HG02763 (cell line): Measurements from ENCODE around the gene TBC1D1.

Experiments
- ATAC-seq: cut with Tn5 transposase; IDR thresholded peaks from one replicate; pipeline ENCODE4 v1.9.1; 2021; ENCODE audit warnings: mild to moderate bottlenecking, moderate library complexity; ENCODE audit not compliant: unreplicated experiment

The TBC1D1 gene, protein sequence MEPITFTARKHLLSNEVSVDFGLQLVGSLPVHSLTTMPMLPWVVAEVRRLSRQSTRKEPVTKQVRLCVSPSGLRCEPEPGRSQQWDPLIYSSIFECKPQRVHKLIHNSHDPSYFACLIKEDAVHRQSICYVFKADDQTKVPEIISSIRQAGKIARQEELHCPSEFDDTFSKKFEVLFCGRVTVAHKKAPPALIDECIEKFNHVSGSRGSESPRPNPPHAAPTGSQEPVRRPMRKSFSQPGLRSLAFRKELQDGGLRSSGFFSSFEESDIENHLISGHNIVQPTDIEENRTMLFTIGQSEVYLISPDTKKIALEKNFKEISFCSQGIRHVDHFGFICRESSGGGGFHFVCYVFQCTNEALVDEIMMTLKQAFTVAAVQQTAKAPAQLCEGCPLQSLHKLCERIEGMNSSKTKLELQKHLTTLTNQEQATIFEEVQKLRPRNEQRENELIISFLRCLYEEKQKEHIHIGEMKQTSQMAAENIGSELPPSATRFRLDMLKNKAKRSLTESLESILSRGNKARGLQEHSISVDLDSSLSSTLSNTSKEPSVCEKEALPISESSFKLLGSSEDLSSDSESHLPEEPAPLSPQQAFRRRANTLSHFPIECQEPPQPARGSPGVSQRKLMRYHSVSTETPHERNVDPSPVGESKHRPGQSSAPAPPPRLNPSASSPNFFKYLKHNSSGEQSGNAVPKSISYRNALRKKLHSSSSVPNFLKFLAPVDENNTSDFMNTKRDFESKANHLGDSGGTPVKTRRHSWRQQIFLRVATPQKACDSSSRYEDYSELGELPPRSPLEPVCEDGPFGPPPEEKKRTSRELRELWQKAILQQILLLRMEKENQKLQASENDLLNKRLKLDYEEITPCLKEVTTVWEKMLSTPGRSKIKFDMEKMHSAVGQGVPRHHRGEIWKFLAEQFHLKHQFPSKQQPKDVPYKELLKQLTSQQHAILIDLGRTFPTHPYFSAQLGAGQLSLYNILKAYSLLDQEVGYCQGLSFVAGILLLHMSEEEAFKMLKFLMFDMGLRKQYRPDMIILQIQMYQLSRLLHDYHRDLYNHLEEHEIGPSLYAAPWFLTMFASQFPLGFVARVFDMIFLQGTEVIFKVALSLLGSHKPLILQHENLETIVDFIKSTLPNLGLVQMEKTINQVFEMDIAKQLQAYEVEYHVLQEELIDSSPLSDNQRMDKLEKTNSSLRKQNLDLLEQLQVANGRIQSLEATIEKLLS (N-terminal part only)

DNA sequence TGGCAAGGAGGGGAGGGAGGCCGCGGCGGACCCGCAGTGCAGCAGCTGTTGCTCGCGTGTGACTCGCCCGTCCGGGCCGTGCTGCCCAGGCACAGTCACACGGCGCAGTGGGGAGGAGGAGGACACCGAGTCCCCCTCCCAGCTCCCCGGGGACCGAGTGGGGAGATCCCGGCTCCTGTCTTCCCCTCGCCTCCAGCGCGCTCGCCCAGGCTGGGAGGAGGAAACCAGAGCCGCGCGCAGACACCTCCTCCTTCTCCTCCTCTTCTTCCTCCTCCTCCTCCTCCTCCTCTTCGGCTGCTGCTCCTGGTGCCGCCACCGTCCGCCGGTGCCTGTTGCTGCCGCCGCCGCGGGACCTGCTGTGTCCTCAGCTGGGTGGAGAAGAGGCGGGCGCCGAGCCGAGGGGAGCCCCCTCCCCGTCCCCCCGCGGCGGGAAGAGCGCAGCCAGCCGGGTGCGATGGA is at the start of gene TBC1D1:
TSS of gene TBC1D1 (plus strand) at position 284 of the 459 bp plus-strand sequence. CDS start 11,012 bp downstream, outside the sequence.
- peak; percentile 40 for ATAC-seq

DNA sequence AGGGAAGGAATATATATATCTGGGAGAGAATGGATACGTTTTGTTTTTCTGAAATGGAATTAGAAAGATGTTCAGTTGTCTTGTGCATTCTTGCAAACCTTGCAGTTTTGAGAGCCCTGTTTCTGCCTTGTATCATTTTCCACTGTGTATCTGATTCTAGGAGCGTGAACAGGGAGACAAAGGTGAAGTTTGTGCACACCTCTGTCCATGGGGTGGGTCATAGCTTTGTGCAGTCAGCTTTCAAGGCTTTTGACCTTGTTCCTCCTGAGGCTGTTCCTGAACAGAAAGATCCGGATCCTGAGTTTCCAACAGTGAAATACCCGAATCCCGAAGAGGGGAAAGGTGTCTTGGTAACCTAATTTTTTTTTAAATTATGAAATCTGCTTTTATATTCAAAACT is 46.7 kb upstream of the TBC1D1 start:
- no peak for ATAC-seq

DNA sequence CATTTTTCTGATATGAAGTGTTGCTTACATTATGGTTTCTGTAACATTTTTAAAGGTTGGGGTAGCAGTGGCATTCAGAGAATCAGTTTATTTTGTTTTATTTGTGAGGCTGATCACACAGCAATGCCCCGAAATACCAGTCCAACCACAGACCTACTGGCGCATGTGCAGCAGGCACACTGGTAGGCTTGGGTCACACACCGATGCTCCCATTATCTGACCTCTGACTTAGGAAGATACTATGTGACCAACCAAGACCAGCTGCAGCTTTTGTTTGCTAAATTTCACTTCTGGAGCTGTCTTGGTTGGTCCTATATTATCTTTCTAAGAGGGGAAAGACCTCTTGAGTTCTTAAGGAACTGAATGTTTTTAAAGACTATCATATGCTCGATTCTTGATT is 45.7 kb upstream of the TBC1D1 start:
- ATAC-seq: no peak

DNA sequence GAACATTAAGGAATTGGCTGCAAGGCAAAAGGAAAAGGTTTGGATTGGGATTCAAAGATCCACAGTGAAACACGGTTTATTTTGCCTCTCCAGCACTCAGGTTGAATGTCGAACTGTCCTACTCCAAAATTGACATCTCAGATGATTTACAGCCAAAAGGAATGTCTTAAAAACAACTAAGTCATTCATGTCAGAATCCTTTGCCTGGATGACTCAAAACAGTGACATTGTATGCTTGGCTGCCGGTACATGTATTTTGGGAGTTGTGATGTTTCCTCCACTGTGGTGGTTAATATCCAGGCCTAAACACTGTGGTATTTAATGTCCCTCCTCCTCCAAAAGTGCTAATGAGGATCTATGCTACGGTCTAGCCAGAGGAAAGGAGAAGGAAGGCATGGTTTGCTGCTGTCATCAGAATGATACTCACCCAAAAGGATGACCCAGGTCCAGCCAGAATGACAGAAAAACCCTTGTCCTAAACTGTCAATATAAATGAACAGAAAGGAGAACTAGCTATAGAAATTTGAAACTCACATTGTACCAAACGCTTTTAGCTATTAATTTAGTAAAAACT is 43.5 kb upstream of the TBC1D1 start:
- no peak for ATAC-seq

DNA sequence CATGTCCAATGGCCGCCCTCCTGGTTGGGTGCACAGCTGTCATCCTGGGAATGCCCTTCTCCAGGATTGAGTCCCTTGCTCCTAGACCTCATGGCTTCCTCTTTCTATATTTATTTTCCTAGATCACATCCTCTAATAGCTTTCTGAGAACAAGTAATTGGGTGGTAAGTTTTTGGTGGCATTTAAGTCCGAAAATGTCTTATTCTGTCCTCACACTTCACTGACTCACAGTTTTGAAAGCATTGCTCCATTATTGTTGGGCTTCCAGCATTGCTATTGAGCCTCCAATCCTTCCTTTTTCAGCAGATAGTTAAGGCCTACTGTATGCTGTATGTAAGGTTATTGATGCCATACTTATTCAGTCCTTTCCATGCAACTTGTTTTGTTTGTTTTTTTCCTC is 38.5 kb upstream of the TBC1D1 start:
- ATAC-seq: no peak

DNA sequence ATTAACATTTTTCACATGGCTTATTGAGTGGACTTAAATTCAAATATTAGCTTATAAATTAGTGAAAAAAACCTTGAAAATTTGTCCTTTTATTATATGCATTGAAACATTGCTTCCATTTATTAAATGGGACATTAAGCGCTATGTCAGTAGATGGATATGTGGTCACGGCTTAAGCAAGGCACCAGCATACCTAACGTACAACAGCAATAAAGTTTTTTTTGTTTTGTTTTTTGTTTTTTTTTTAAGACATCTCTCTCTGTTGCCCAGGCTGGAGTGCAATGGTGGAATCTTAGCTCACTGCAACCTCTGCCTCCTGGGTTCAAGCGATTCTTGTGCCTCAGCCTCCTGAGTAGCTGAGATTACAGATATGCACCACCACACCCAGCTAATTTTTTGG is 32.8 kb upstream of the TBC1D1 start:
- ATAC-seq: no peak

DNA sequence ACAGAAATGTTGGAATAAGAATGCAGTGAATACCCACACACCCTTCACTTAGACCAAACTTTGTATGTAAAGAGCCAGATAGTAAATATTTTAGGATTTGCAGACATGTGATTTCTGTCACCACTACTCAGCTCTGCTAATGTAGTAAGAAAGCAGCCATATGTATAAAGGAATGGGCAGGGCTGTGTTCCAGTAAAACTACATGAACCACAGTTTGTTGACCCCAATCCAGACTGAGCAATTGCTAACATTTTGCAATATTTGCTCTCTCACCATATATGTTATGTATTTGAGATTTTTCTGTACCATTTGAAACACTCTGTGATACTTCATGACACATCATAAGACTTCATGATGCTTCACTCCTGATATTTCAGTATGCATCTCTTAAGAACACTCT is 32.0 kb upstream of the TBC1D1 start:
- ATAC-seq: no peak

DNA sequence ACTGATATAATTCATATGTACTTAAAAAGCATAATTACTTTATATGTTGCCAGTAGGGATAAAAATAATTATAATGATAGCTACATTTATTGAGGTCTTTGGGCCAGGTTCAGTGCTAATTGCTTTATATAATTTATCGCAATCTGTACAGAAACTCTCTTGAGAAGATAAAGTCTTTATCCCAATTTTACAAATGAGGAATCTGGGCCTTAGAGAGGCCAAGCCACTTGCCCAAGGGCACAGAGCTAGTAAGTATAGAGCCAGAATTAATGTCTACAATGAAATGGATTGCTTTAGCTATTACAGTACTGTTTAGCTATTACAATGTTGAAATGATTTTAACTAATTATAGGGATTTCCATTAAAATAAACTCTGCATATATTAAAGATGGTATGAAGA is 30.6 kb upstream of the TBC1D1 start:
- ATAC-seq: no peak

DNA sequence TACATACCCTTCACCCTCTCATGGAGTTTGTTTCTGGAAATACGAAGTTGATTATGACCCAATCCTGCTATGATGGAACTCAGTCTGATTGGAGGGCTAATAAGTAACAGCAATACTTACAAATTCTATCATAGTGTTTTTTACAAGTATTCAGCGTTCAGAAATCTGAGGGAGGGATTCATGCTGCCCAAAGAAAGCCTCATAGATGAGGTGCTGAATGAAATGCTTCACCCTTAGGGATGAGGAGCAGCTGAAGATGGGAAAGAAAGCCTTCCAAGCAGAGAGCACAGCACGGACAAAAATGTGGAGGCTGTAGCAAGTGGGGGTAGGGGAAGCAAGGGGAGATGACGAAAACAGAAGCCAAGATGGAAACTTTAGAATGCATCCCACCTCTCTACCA is 27.9 kb upstream of the TBC1D1 start:
- no peak for ATAC-seq

DNA sequence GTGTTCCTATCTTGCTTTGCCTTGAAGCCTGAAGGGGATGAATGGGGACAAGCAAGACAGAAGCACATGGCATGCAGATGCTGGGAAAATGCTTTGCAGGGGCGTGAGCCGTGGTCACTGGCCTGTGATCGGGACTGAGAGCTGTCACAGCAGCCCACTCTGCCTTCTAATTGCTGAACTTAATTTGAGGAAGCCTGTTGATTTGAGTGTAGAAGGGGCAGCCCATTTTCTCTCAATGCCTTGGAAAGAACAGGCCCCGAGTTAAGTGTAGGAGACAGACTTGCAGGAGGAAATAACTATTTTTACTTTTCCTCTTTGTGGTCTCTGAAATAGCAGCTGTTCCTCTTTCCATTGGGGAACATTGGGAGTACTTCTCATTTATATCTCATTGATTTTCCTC is 26.1 kb upstream of the TBC1D1 start:
- no peak for ATAC-seq

DNA sequence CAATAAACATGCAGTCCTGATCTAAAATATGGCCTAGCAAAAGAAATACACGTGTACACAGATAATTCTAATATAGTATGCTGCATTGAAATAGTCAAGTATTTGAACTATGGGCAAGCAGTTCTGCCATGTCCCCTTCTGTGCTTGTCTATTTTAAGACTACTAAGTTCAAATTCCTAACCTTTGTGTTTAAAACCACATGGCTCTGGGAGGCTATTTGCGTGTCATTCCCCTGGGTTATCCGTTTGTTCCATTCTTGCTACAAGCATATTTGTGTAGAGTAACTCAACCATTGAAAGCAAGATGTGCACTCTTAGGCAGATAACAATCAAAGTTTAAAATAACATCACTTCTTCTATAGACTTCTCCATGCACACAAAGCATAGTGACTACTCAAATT is 25.4 kb upstream of the TBC1D1 start:
- no peak for ATAC-seq

DNA sequence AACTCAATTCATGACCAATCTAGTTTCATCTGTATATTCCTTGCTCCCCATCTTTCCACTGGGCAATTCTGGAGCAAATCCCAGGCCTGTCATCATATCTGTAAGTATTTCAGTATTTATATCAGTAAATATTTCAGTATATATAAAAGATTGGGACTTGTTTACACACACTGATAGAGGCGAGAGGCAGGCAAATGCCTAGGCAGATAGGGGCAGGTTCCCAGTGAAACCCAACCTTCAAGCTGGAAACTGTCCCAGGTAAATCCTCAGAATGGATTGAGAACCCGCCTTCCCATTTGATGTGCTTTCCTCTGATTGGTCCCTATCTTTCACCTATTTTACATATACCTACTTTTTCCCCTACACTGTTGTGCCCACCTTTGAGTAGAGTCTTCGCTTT is 23.8 kb upstream of the TBC1D1 start:
- ATAC-seq: no peak

DNA sequence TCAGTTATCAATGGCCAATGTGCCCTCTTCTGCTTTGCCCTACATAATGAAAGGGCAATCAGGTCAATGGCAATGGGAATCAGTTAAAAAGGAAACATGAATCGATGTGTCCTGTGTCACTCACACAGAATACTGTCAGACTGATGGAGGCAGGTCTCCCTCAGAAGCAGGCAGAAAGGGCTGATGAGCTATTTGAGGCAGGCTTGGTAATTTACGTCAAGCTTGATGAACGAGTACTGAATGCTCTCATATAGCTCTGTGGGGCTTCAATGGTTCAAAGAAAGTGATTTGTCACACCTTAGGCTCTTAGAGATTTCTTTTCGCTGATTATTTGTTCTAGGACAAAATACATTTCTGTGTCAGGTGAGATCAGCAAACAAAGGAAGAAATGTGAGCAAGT is 22.6 kb upstream of the TBC1D1 start:
- no peak for ATAC-seq

DNA sequence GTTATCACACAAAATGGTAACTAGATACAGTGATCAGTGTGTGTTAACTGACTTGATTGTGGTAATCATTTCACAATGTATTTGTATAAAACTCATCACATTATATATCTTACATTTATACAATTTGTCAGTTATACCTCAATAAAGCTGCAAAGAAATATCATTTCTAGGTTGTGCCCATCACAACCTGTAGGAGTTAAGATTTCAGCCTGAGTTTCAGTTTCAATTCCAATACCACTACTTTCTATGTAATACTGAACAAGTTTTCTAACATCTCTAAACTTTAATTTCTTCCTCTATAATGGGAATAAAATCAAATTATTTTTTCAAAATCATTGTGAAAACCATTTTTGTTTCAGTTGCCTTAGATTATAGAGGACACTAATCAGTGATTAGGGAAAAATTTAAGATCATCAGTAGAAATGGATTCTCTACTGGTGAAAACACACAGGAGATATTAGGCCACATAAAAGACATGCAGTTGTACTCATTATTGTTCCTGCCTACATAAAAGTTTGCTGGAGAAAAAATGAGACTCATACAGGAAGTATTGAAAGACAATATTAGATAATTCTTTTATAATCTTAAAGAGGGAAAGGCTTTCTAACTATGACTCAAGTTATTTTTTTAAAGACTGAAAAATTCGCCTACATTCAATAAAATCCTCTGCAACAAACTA is 18.4 kb upstream of the TBC1D1 start:
- no peak for ATAC-seq

DNA sequence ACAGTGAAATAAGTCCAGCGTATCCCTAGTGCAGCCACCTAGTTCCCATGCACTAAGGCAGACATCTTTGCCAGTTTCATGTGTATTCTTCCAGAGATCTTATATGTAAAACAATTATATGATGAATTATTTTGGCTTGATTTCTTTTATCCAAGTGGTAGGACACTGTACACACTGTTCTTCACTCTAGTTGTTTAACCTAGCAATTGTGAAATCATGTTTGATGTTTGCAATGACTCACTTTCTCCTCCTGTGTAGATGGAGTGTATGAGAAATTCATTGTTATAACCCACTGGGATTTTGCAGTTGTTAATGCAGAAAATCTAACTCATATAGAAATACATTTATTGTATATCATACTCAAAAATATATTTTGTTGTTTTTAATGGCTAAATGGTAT is 17.5 kb upstream of the TBC1D1 start:
- no peak for ATAC-seq

DNA sequence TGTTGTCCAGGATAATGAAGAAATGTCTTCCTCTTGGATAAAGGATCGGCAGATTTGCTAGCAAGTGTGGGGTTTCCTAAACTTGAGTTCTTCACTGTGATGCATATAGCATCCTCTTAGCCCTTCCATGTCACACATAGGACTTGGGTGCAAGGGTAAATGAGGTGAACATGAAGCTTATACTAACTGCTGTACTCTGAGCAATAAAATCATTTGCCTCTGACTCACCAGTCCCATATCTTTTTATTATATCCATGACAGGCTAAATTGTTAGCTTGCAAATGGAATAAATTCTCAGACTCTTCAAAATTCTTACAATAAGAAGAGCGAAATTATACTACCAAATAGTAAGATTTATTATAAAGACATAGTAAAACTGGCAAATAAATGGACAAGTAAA is 14.7 kb upstream of the TBC1D1 start:
- no peak for ATAC-seq

DNA sequence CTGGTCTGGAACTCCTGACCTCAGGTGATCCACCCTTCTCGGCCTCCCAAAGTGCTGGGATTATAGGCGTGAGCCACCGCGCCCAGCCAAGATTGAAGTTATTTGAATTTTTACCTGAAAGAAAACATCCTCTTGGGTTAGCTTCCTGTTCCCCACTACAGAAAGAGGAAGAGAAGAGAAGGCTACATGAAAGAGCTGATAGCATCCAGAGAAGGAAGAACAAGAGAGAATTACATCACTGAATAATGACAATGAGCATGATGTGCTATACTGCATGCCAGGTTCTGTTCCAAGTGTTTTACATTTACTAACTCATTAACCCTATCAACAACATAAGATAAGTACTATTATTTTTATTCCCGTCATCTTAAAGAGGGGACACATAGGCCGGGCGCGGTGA is 11.5 kb upstream of the TBC1D1 start:
- ATAC-seq: no peak

DNA sequence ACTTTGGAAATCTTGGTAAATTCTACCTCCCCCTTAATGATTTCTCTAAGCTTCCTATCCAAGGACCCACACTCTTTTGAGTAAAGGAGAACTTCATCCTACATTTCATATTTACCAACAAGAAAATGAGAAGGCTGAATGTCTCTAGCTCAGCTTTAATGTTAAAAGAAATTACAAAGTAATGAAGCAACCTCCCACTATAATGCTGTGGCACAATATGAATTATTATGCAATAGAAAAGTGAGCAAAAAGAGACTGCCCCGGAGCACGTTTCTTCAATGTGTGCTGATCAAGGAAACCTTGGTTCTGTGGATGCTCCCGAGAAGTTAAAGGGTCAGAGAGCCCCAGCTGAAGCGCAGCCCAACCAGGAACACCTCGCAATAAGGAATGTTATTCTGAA is 9.1 kb upstream of the TBC1D1 start:
- ATAC-seq: no peak

DNA sequence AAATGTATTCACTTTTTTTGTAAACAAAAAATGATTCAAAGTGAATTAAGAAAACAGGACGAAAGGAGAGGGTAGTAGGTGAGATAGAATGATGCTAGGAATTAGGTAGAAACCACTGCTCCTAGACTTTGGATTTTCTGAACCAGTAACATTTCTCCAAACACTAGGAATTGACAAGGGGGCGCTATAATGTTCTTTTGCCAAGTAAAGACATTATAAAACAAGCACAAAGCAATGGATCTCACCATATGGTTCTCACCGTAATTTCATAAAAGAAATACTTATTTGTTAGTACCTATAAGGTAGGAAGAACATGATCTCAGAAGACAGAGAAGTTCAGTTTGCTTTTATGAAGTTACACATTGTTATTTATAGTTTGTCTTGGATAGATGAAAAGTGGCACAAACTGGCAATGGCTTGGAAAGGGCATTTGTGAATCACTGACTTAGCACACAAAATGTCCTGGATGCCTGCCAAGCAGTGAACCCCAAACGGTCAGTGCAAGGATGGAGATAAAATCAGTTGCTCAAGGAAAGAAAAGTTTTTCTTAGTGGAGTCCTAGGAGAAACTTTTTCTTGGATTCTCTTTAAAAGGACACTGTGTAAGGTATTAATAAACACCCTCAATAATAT is 8.1 kb upstream of the TBC1D1 start:
- no peak for ATAC-seq
